PC-3 (cell line): ENCODE data around the gene PPA1. TPM values are rescaled to one million over a fixed set of nuclear protein-coding genes. Genes with fewer than 3 reads are reported as not detected.

ENCODE experiments used
- ATAC-seq: fragments of 200-7000 bp; cut with Tn5 transposase; 2 replicates; pipeline ENCODE4 v1.9.1; 2020; ENCODE audit warnings: mild to moderate bottlenecking, moderate library complexity
- BruUV-seq: library from RNA; stranded (reverse); fragments of 400-500 nt; replicated peaks from 2 replicates; lab custom pipeline; 2021; lab: Mats Ljungman, UMichigan
- CTCF ChIA-PET: fragments of 300-600 bp; sonication (Branson Sonifier 250); formaldehyde crosslinking; loops from one replicate; lab custom pipeline; 2022; ENCODE audit warnings: antibody characterized with exemption; lab: Charles Lee
- POLR2A ChIA-PET: fragments of 300-600 bp; sonication (Branson Sonifier 250); formaldehyde crosslinking; loops from one replicate; lab custom pipeline; 2022; ENCODE audit warnings: antibody characterized with exemption; ENCODE audit not compliant: unreplicated experiment; lab: Charles Lee
- DNase-seq: peaks from one replicate; pipeline ENCODE4 v3.0.0-alpha.2; 2015
- H2AFZ ChIP-seq: fragments of 300-600 bp; sonication (generic); 2 replicates; pipeline ENCODE4 v1.6.0; 2016; ENCODE audit warnings: antibody characterized with exemption, low read length
- H3F3A ChIP-seq: fragments of 300-600 bp; sonication (generic); one replicate; pipeline ENCODE4 v1.6.0; 2017; ENCODE audit warnings: antibody characterized with exemption, low read length, control low read depth, mild to moderate bottlenecking; ENCODE audit not compliant: unreplicated experiment
- H3K27ac ChIP-seq: fragments of 300-600 bp; sonication (generic); 2 replicates; pipeline ENCODE4 v1.5.1; 2016; ENCODE audit warnings: mild to moderate bottlenecking, low read length
- H3K27me3 ChIP-seq: fragments of 300-600 bp; sonication (generic); 2 replicates; pipeline ENCODE4 v1.6.1; 2016; ENCODE audit warnings: low read length, mixed read lengths
- H3K36me3 ChIP-seq: fragments of 300-600 bp; sonication (generic); 2 replicates; pipeline ENCODE4 v1.6.1; 2016; ENCODE audit warnings: low read depth, mixed run types, low read length, mixed read lengths
- H3K4me1 ChIP-seq: fragments of 300-600 bp; sonication (generic); 2 replicates; pipeline ENCODE4 v1.5.1; 2016; ENCODE audit warnings: low read length; ENCODE audit not compliant: insufficient read depth
- H3K4me2 ChIP-seq: fragments of 300-600 bp; sonication (generic); 2 replicates; pipeline ENCODE4 v1.6.0; 2016; ENCODE audit warnings: low read length
- H3K4me3 ChIP-seq: fragments of 300-600 bp; sonication (generic); 2 replicates; pipeline ENCODE4 v1.5.1; 2016; ENCODE audit warnings: mild to moderate bottlenecking, low read length, mixed read lengths
- H3K79me2 ChIP-seq: fragments of 300-600 bp; sonication (generic); 2 replicates; pipeline ENCODE4 v1.6.1; 2017; ENCODE audit warnings: low read length, mixed read lengths
- H3K9ac ChIP-seq: fragments of 300-600 bp; sonication (generic); 2 replicates; pipeline ENCODE4 v1.6.0; 2016; ENCODE audit warnings: mild to moderate bottlenecking, low read length
- H3K9me2 ChIP-seq: fragments of 300-600 bp; sonication (generic); replicated peaks from 2 replicates; pipeline ENCODE4 v1.6.1; 2016; ENCODE audit warnings: mixed run types, low read length, mixed read lengths
- H3K9me3 ChIP-seq: fragments of 300-600 bp; sonication (generic); 2 replicates; pipeline ENCODE4 v1.6.1; 2016; ENCODE audit warnings: low read length, mixed read lengths
- H4K20me1 ChIP-seq: fragments of 300-600 bp; sonication (generic); 2 replicates; pipeline ENCODE4 v1.6.1; 2016; ENCODE audit warnings: low read length, mixed read lengths
- CTCF ChIP-seq: fragments of 300-600 bp; sonication (generic); conservative IDR thresholded peaks from 2 replicates; pipeline ENCODE4 v1.5.1; 2017; ENCODE audit warnings: antibody characterized with exemption, low read depth, mild to moderate bottlenecking, low read length
- EZH2 ChIP-seq: fragments of 300-600 bp; sonication (generic); IDR thresholded peaks from one replicate; pipeline ENCODE4 v1.6.1; 2017; ENCODE audit warnings: antibody characterized with exemption, mild to moderate bottlenecking, low read length; ENCODE audit not compliant: unreplicated experiment
- EZH2phosphoT487 ChIP-seq: fragments of 300-600 bp; sonication (generic); IDR thresholded peaks from 2 replicates; pipeline ENCODE4 v1.6.1; 2018; ENCODE audit warnings: mild to moderate bottlenecking, antibody characterized with exemption, low read length, borderline replicate concordance
- intact Hi-C: fragments of 100-400 bp; cut with micrococcal nuclease; formaldehyde crosslinking; loops from 2 replicates; pipeline ENCODE4 v1.9.0; 2023
- total RNA-seq: library from RNA; depleted of rRNA; stranded (reverse); fragments of >200 nt; gene quantifications from 2 replicates; pipeline ENCODE4 v1.2.3, GENCODE V29; 2014

Gene PPA1
- total RNA-seq, 1 experiment from 2014 or later, result 440 TPM

- H3K4me2 ChIP-seq, result no peak overlapping the region
- TF ChIP-seq CTCF (no peak), EZH2phosphoT487 (no peak), EZH2 (no peak)
- no peaks in the 10 kb centered on the region for H3K9me2 ChIP-seq
- no peaks in the 10 kb centered on the region for H3K27me3 ChIP-seq
- no TSS peak for BruUV-seq
- H3K27ac ChIP-seq, result no peak overlapping the region
- H3K36me3 ChIP-seq, result no peaks in the 10 kb centered on the region
- no peaks in the 10 kb centered on the region for H3F3A ChIP-seq
- H2AFZ ChIP-seq, result no peak overlapping the region
- H4K20me1 ChIP-seq, result no peaks in the 10 kb centered on the region
- ATAC-seq (no peak), DNase-seq (no peak)
- peaks cover 16% of the 10 kb centered on the region for H3K4me1 ChIP-seq
- 0 out of 2 replicates have a peak, but pooled peaks cover 4% of the 10 kb centered on the region for H3K9me3 ChIP-seq
- CTCF ChIA-PET, result interaction anchor here (0.6 to 1.5 kb wide), 4 partner anchors 33 to 120 kb away, joined by 3 to 28 read pairs (median 3); partner anchors contain the start of genes PPA1 and TYSND1
- intact Hi-C loops, result loop anchor here (2.0 kb wide), 2 partner anchors 31 to 33 kb away; partner anchors contain the start of gene PPA1
- no peak overlapping the region for H3K4me3 ChIP-seq
- no peak overlapping the region for H3K9ac ChIP-seq
- no peaks in the 10 kb centered on the region for H3K79me2 ChIP-seq
- POLR2A ChIA-PET, result no interaction called here
These were observed 32.8 kb upstream of the PPA1 start for GRCh38 chr10:70266056-70266455.

GRCh38 chr10:70265032-70265689 lies 31.9 kb upstream of the PPA1 start:
- Histone ChIP-seq H2AFZ (no peak overlapping the region), H3K4me2 (no peak overlapping the region), H3K27ac (no peak overlapping the region), H3K79me2 (no peaks in the 10 kb centered on the region), H3K9me3 (0 out of 2 replicates have a peak, but pooled peaks cover 4% of the 10 kb centered on the region), H3K27me3 (no peaks in the 10 kb centered on the region), H4K20me1 (no peaks in the 10 kb centered on the region), H3F3A (no peaks in the 10 kb centered on the region), H3K9me2 (no peaks in the 10 kb centered on the region), H3K36me3 (no peaks in the 10 kb centered on the region), H3K4me3 (no peak overlapping the region), H3K9ac (no peak overlapping the region), H3K4me1 (peaks cover 16% of the 10 kb centered on the region)
- POLR2A ChIA-PET, result interaction anchor here (0.6 to 0.7 kb wide), 2 partner anchors 36 to 191 kb away, joined by 3 to 6 read pairs; no protein-coding TSS in a partner anchor
- intact Hi-C loops, result loop anchor here (2.0 kb wide), 1 partner anchor 100 kb away; no protein-coding TSS in a partner anchor
- CTCF ChIA-PET, result interaction anchor here (0.5 to 1.5 kb wide), 12 partner anchors 32 to 171 kb away, joined by 3 to 28 read pairs (median 4); partner anchors contain the start of genes EIF4EBP2, PPA1 and TYSND1
- TF ChIP-seq EZH2 (no peak), CTCF (peak; percentile 82)
- BruUV-seq, result no TSS peak
- peak; percentile 61 for ATAC-seq
- DNase-seq, result peak; percentile 77

- TF ChIP-seq EZH2, result no peak
- no peak for TF ChIP-seq CTCF
- no peak for TF ChIP-seq EZH2phosphoT487
- DNase-seq (no peak), ATAC-seq (no peak)
- BruUV-seq, result no TSS peak
- H3K27me3 ChIP-seq, result no peaks in the 10 kb centered on the region
- no peaks in the 10 kb centered on the region for H3K9me2 ChIP-seq
- H3K36me3 ChIP-seq, result no peaks in the 10 kb centered on the region
- H3K4me3 ChIP-seq, result no peak overlapping the region
- H3K9me3 ChIP-seq, result 0 out of 2 replicates have a peak, but pooled peaks cover 4% of the 10 kb centered on the region
- CTCF ChIA-PET, result interaction anchor here (0.6 kb wide), 1 partner anchor 119 kb away, joined by 5 read pairs; no protein-coding TSS in a partner anchor
- no peaks in the 10 kb centered on the region for H4K20me1 ChIP-seq
- intact Hi-C loops, result no loop called here
- no peak overlapping the region for H3K9ac ChIP-seq
- no peak overlapping the region for H3K27ac ChIP-seq
- POLR2A ChIA-PET, result no interaction called here
- no peak overlapping the region for H3K4me2 ChIP-seq
- H3F3A ChIP-seq, result no peaks in the 10 kb centered on the region
- H3K79me2 ChIP-seq, result no peaks in the 10 kb centered on the region
- no peak overlapping the region for H2AFZ ChIP-seq
- H3K4me1 ChIP-seq, result no peaks in the 10 kb centered on the region
These were observed 27.5 kb upstream of the PPA1 start for GRCh38 chr10:70260734-70261133.
